Kidney (tissue), 14 donors: ENCODE data around the gene CCDC142. TPM values are rescaled to one million over a fixed set of nuclear protein-coding genes. Genes with fewer than 3 reads are reported as not detected.
A peak's percentile ranks its signal among the peaks of the same experiment; 100 is the strongest.

Source experiments
- DNase-seq, 5 donors: peaks; one replicate each; pipeline ENCODE4 v3.0.0-alpha.2; 2013 to 2020
- FAIRE-seq: peaks from 2 replicates; lab custom pipeline; 2012; peaks lifted over from hg19 to GRCh38; lab: Jason Lieb, UNC
- H3K27ac ChIP-seq, 2 donors: one replicate each; pipeline ENCODE4 v1.7.0; 2013; ENCODE audit warnings: low read depth in 2 of 2, low read length in 2 of 2, inconsistent platforms in 1 of 2
- H3K27me3 ChIP-seq: one replicate; pipeline ENCODE4 v1.7.1; 2013; ENCODE audit warnings: low read length, inconsistent platforms; ENCODE audit not compliant: control insufficient read depth, insufficient read depth
- H3K36me3 ChIP-seq, 3 donors: one replicate each; pipeline versions ENCODE4 v1.7.0 to v1.7.1; 2013; ENCODE audit warnings: low read length in 3 of 3, control low read depth in 1 of 3, inconsistent platforms in 1 of 3; ENCODE audit not compliant: insufficient read depth in 3 of 3, control insufficient read depth in 2 of 3
- H3K4me1 ChIP-seq, 3 donors: one replicate each; pipeline versions ENCODE4 v1.7.0 to v1.7.1; 2013; ENCODE audit warnings: low read length in 3 of 3, inconsistent platforms in 1 of 3, low read depth in 1 of 3; ENCODE audit not compliant: control insufficient read depth in 2 of 3, insufficient read depth in 2 of 3
- H3K4me3 ChIP-seq, 3 donors: one replicate each; pipeline versions ENCODE4 v1.7.0 to v1.8.1; 2013; ENCODE audit warnings: low read length in 3 of 3, control low read depth in 1 of 3, inconsistent platforms in 1 of 3
- H3K9ac ChIP-seq, 3 donors: one replicate each; pipeline versions ENCODE4 v1.7.0 to v1.7.1; 2013; ENCODE audit warnings: low read length in 3 of 3, control low read depth in 1 of 3, inconsistent platforms in 1 of 3
- H3K9me3 ChIP-seq, 3 donors: one replicate each; pipeline versions ENCODE4 v1.7.0 to v1.7.1; 2013; ENCODE audit warnings: low read length in 3 of 3, control low read depth in 1 of 3, inconsistent platforms in 1 of 3; ENCODE audit not compliant: control insufficient read depth in 2 of 3, insufficient read depth in 1 of 3
- CTCF ChIP-seq: IDR thresholded peaks from 3 replicates; pipeline ENCODE4 v1.5.1; 2012; ENCODE audit warnings: mild to moderate bottlenecking, moderate library complexity, borderline replicate concordance; ENCODE audit not compliant: insufficient read depth; ENCODE audit errors: extremely low read depth
- intact Hi-C: fragments of 100-400 bp; cut with DNase I; formaldehyde crosslinking; loops from one replicate; pipeline ENCODE4 v1.11.1; 2022
- polyA plus RNA-seq: library from polyadenylated mRNA; stranded (reverse); fragments of 350-450 nt; fragmentation: Illumina TruSeq; extraction: RNeasy Lipid Tissue Mini Kit (QIAGEN cat#74804); gene quantifications from one replicate; pipeline ENCODE4 v1.2.3, GENCODE V29; 2014; ENCODE audit warnings: low read depth, low replicate concordance; ENCODE audit not compliant: insufficient read depth
- total RNA-seq: library from RNA; stranded (reverse); fragmentation: NEBNext Ultra II Directional; extraction: Animal tissue kit (Norgen Biotek cat#: 25700); gene quantifications from one replicate; pipeline ENCODE4 v1.2.1, GENCODE V29; 2021
- donor health status: control.
- donor health status: control.
- donor health status: control.
- donor health status: control.
- donor health status: control.
- donor health status: DM: yes; HTN: yes; CAD: no.
- donor health status: Normal renal cell carcinoma (clear cell type).

CCDC142 gene
- total and polyA plus RNA-seq, 2 donors from 2014 or later: 2.8 to 23.1 TPM

GRCh38 chr2:74436848-74437695, 45.7 kb downstream of the CCDC142 start:
- Histone ChIP-seq H3K4me3 (no peak overlapping the region), H3K36me3 (peaks cover 0 to 4% (median 2%) of the 10 kb centered on the region in 3 donors), H3K9me3 (no peaks in the 10 kb centered on the region), H3K9ac (no peak overlapping the region), H3K4me1 (peaks cover 5 to 23% (median 9%) of the 10 kb centered on the region in 3 donors), H3K27ac (no peak overlapping the region), H3K27me3 (no peaks in the 10 kb centered on the region)
- DNase-seq (no peak), FAIRE-seq (no peak)
- no peak for TF ChIP-seq CTCF
- intact Hi-C loops: no loop called here

GRCh38 chr2:74436111-74436805, 46.5 kb downstream of the CCDC142 start:
- Histone ChIP-seq H3K4me1 (peaks cover 9 to 23% (median 14%) of the 10 kb centered on the region in 3 donors), H3K27me3 (no peaks in the 10 kb centered on the region), H3K9ac (no peak overlapping the region), H3K27ac (no peak overlapping the region), H3K36me3 (peaks cover 2 to 12% (median 6%) of the 10 kb centered on the region in 3 donors), H3K9me3 (no peaks in the 10 kb centered on the region), H3K4me3 (no peak overlapping the region)
- DNase-seq: peak in 1 of 5 donors; percentile 49
- no peak for FAIRE-seq
- TF ChIP-seq CTCF: no peak
- intact Hi-C loops: no loop called here

- Histone ChIP-seq H3K36me3 (peaks cover 6 to 60% (median 27%) of the 10 kb centered on the region in 3 donors), H3K9me3 (no peaks in the 10 kb centered on the region), H3K27ac (no peak overlapping the region), H3K4me3 (no peak overlapping the region), H3K9ac (no peak overlapping the region), H3K27me3 (no peaks in the 10 kb centered on the region), H3K4me1 (peaks cover 0 to 9% (median 6%) of the 10 kb centered on the region in 3 donors)
- FAIRE-seq (no peak), DNase-seq (no peak)
- intact Hi-C loops: no loop called here
- TF ChIP-seq CTCF: no peak
Measured at GRCh38 chr2:74430502-74430901, 52.3 kb downstream of the CCDC142 start.
